ENCODE results near the gene NFKBIA. TPM values are rescaled to one million over a fixed set of nuclear protein-coding genes. Genes with fewer than 3 reads are reported as not detected.

Gene NFKBIA
- total and polyA plus RNA-seq, 7 donors: 48.7 to 151 (median 94.0) TPM

- H3K4me1 ChIP-seq: peaks cover 37% of the 10 kb centered on the region
- H3K27me3 ChIP-seq (ENCODE audit: insufficient read depth in 3 of 3, low read length in 2 of 3): no peaks in the 10 kb centered on the region
- no peak overlapping the region for H3K4me3 ChIP-seq
- H3K27ac ChIP-seq: no peak overlapping the region
- DNase-seq: no peak
- intact Hi-C loops (cut with DNase I): loop anchor here in 1 of 2 donors (5.0 kb wide), 1 partner anchor 95 kb away; the partner anchor contains the start of gene PSMA6
- no peak for ATAC-seq
- no peaks in the 10 kb centered on the region for H3K36me3 ChIP-seq (ENCODE audit: insufficient read depth in 1 of 2, low read depth in 1 of 2)
- WGBS, 3 donors: 92 to 95% (median 94%) methylated on average over 7 of the region's 7 CpGs
- TF ChIP-seq CTCF (IDR thresholded peaks at IDR 0.05): no peak
- no peaks in the 10 kb centered on the region for H3K9me3 ChIP-seq
Observed at GRCh38 chr14:35387219-35387618, 17.3 kb downstream of the NFKBIA start.

- peaks cover 37% of the 10 kb centered on the region for H3K4me1 ChIP-seq
- TF ChIP-seq CTCF (IDR thresholded peaks at IDR 0.05): no peak
- H3K27ac ChIP-seq: peak overlapping the region; percentile 98
- H3K9me3 ChIP-seq: no peaks in the 10 kb centered on the region
- 56 to 70% (median 63%) methylated on average over 12 of the region's 12 CpGs for WGBS, 3 donors
- ATAC-seq: no peak
- H3K27me3 ChIP-seq (ENCODE audit: insufficient read depth in 3 of 3, low read length in 2 of 3): no peaks in the 10 kb centered on the region
- no peak overlapping the region for H3K4me3 ChIP-seq
- no peaks in the 10 kb centered on the region for H3K36me3 ChIP-seq (ENCODE audit: insufficient read depth in 1 of 2, low read depth in 1 of 2)
- DNase-seq: peak in 1 of 2 donors; percentile 15
- intact Hi-C loops (cut with DNase I): loop anchor here in 1 of 2 donors (5.0 kb wide), 1 partner anchor 94 kb away; the partner anchor contains the start of gene PSMA6
Observed at GRCh38 chr14:35386673-35387125, 17.9 kb downstream of the NFKBIA start.

- DNase-seq (peak; percentile 85 to 96), ATAC-seq (peak; percentile 85 to 89 (median 88))
- H3K9me3 ChIP-seq: no peaks in the 10 kb centered on the region
- 24 to 49% (median 33%) methylated on average over 14 to 15 of the region's 15 CpGs for WGBS, 3 donors
- intact Hi-C loops (cut with DNase I): loop anchor here (2.0 to 5.0 kb wide), 2 partner anchors 42 to 93 kb away; partner anchors contain the start of gene PSMA6 (in 1 of the 2)
- no peaks in the 10 kb centered on the region for H3K27me3 ChIP-seq (ENCODE audit: insufficient read depth in 3 of 3, low read length in 2 of 3)
- H3K4me1 ChIP-seq: peaks cover 37% of the 10 kb centered on the region
- H3K27ac ChIP-seq: peak overlapping the region; percentile 98
- no peaks in the 10 kb centered on the region for H3K36me3 ChIP-seq (ENCODE audit: insufficient read depth in 1 of 2, low read depth in 1 of 2)
- TF ChIP-seq CTCF (IDR thresholded peaks at IDR 0.05): no peak
- peak overlapping the region; percentile 47 for H3K4me3 ChIP-seq
Observed at GRCh38 chr14:35385042-35385839, 19.3 kb downstream of the NFKBIA start.

GRCh38 chr14:35384455-35385041 lies 20.0 kb downstream of the NFKBIA start:
- ATAC-seq (peak; percentile 75 to 82 (median 78)), DNase-seq (peak; percentile 78 to 91)
- Histone ChIP-seq H3K4me1 (peaks cover 37% of the 10 kb centered on the region), H3K36me3 (ENCODE audit: insufficient read depth in 1 of 2, low read depth in 1 of 2) (no peaks in the 10 kb centered on the region), H3K27me3 (ENCODE audit: insufficient read depth in 3 of 3, low read length in 2 of 3) (no peaks in the 10 kb centered on the region), H3K27ac (peak overlapping the region; percentile 98), H3K4me3 (peak overlapping the region; percentile 47), H3K9me3 (no peaks in the 10 kb centered on the region)
- TF ChIP-seq CTCF (IDR thresholded peaks at IDR 0.05): peak; percentile 34
- 18 to 26% (median 20%) methylated on average over 11 of the region's 11 CpGs for WGBS, 3 donors
- intact Hi-C loops (cut with DNase I): loop anchor here (2.0 to 5.0 kb wide), 3 partner anchors 42 to 92 kb away; partner anchors contain the start of gene PSMA6 (in 2 of the 2)
